Measurements from ENCODE around the gene THRB. TPM values are rescaled to one million over a fixed set of nuclear protein-coding genes. Genes with fewer than 3 reads are reported as not detected.

THRB gene
- total and polyA plus RNA-seq, 2 experiments from 2014 or later: 3.3 to 5.1 TPM

- H3K27me3 ChIP-seq (replicated peaks; ENCODE audit: insufficient read depth): 0 out of 2 replicates have a peak, but pooled peaks cover 5% of the 10 kb centered on the region
- no peak overlapping the region for H3K4me2 ChIP-seq (ENCODE audit: unreplicated experiment)
- no peak overlapping the region for H3K9ac ChIP-seq
- no peaks in the 10 kb centered on the region for H3K9me2 ChIP-seq (ENCODE audit: insufficient read depth)
- no peaks in the 10 kb centered on the region for H3K36me3 ChIP-seq (ENCODE audit: low read depth)
- 97 to 98% methylated on average over 2 of the region's 2 CpGs for WGBS, 2 experiments (ENCODE audit: low coverage in 1 of 2, low lambda C conversion rate in 2 of 2, missing lambda C conversion rate in 2 of 2)
- no peaks in the 10 kb centered on the region for H3K79me2 ChIP-seq (ENCODE audit: insufficient read depth)
- DNase-seq: no peak
- H3K4me3 ChIP-seq: no peak overlapping the region
- H3K4me1 ChIP-seq (ENCODE audit: insufficient read depth): no peaks in the 10 kb centered on the region
- H2AFZ ChIP-seq: no peak overlapping the region
- no peaks in the 10 kb centered on the region for H4K20me1 ChIP-seq (ENCODE audit: insufficient read depth)
- no peaks in the 10 kb centered on the region for H3F3A ChIP-seq (ENCODE audit: insufficient read depth)
- in situ Hi-C loops (cut with MboI): no loop called here
- TF ChIP-seq EZH2phosphoT487 (IDR thresholded peaks at IDR 0.05; ENCODE audit: insufficient read depth, low read depth) (no peak), EZH2 (IDR thresholded peaks at IDR 0.05; ENCODE audit: insufficient read depth, poor library complexity, severe bottlenecking) (no peak)
- H3K27ac ChIP-seq: no peak overlapping the region
- no peaks in the 10 kb centered on the region for H3K9me3 ChIP-seq (ENCODE audit: low read depth)
Observed at GRCh38 chr3:24523215-24523614, 28.6 kb upstream of the THRB start.

- no peak overlapping the region for H3K27ac ChIP-seq
- H3K9ac ChIP-seq: peak overlapping the region; percentile 85
- no peak for DNase-seq
- in situ Hi-C loops (cut with MboI): no loop called here
- H3K9me2 ChIP-seq (ENCODE audit: insufficient read depth): no peaks in the 10 kb centered on the region
- peak overlapping the region; percentile 88 for H3K4me3 ChIP-seq
- no peaks in the 10 kb centered on the region for H3K9me3 ChIP-seq (ENCODE audit: low read depth)
- 0 out of 2 replicates have a peak, but pooled peaks cover 5% of the 10 kb centered on the region for H3K27me3 ChIP-seq (replicated peaks; ENCODE audit: insufficient read depth)
- no peaks in the 10 kb centered on the region for H3K4me1 ChIP-seq (ENCODE audit: insufficient read depth)
- no peaks in the 10 kb centered on the region for H4K20me1 ChIP-seq (ENCODE audit: insufficient read depth)
- TF ChIP-seq EZH2 (IDR thresholded peaks at IDR 0.05; ENCODE audit: insufficient read depth, poor library complexity, severe bottlenecking) (no peak), EZH2phosphoT487 (IDR thresholded peaks at IDR 0.05; ENCODE audit: insufficient read depth, low read depth) (no peak)
- no peaks in the 10 kb centered on the region for H3K79me2 ChIP-seq (ENCODE audit: insufficient read depth)
- 62 to 68% methylated on average over 16 of the region's 16 CpGs for WGBS, 2 experiments (ENCODE audit: low coverage in 1 of 2, low lambda C conversion rate in 2 of 2, missing lambda C conversion rate in 2 of 2)
- H3K4me2 ChIP-seq (ENCODE audit: unreplicated experiment): peak overlapping the region; percentile 79
- peak overlapping the region; percentile 99 for H2AFZ ChIP-seq
- no peaks in the 10 kb centered on the region for H3K36me3 ChIP-seq (ENCODE audit: low read depth)
- no peaks in the 10 kb centered on the region for H3F3A ChIP-seq (ENCODE audit: insufficient read depth)
Observed at GRCh38 chr3:24522146-24522579, 27.5 kb upstream of the THRB start.

GRCh38 chr3:24521420-24522145, 26.9 kb upstream of the THRB start:
- Histone ChIP-seq H4K20me1 (ENCODE audit: insufficient read depth) (no peaks in the 10 kb centered on the region), H3K36me3 (ENCODE audit: low read depth) (no peaks in the 10 kb centered on the region), H3K9ac (peak overlapping the region; percentile 85), H3F3A (ENCODE audit: insufficient read depth) (no peaks in the 10 kb centered on the region), H3K9me2 (ENCODE audit: insufficient read depth) (no peaks in the 10 kb centered on the region), H2AFZ (peak overlapping the region; percentile 99), H3K79me2 (ENCODE audit: insufficient read depth) (no peaks in the 10 kb centered on the region), H3K4me2 (ENCODE audit: unreplicated experiment) (peak overlapping the region; percentile 79), H3K4me3 (peak overlapping the region; percentile 88), H3K9me3 (ENCODE audit: low read depth) (no peaks in the 10 kb centered on the region), H3K4me1 (ENCODE audit: insufficient read depth) (no peaks in the 10 kb centered on the region), H3K27ac (no peak overlapping the region), H3K27me3 (replicated peaks; ENCODE audit: insufficient read depth) (0 out of 2 replicates have a peak, but pooled peaks cover 5% of the 10 kb centered on the region)
- DNase-seq: peak; percentile 80
- in situ Hi-C loops (cut with MboI): no loop called here
- WGBS, 2 experiments (ENCODE audit: low coverage in 1 of 2, low lambda C conversion rate in 2 of 2, missing lambda C conversion rate in 2 of 2): 2 to 3% methylated on average over 25 to 45 of the region's 79 CpGs
- TF ChIP-seq EZH2phosphoT487 (IDR thresholded peaks at IDR 0.05; ENCODE audit: insufficient read depth, low read depth): no peak
- no peak for TF ChIP-seq EZH2 (IDR thresholded peaks at IDR 0.05; ENCODE audit: insufficient read depth, poor library complexity, severe bottlenecking)

- 10 to 16% methylated on average over 7 to 8 of the region's 8 CpGs for WGBS, 2 experiments (ENCODE audit: low coverage in 1 of 2, low lambda C conversion rate in 2 of 2, missing lambda C conversion rate in 2 of 2)
- peak overlapping the region; percentile 79 for H3K4me2 ChIP-seq (ENCODE audit: unreplicated experiment)
Observed at GRCh38 chr3:24520976-24521419, 26.3 kb upstream of the THRB start.

More at GRCh38 chr3:24520976-24521419, 26.3 kb upstream of the THRB start:
- H3K9ac ChIP-seq: peak overlapping the region; percentile 85
- H3K9me2 ChIP-seq (ENCODE audit: insufficient read depth): no peaks in the 10 kb centered on the region
- peak overlapping the region; percentile 88 for H3K4me3 ChIP-seq
- H3K27ac ChIP-seq: no peak overlapping the region
- H3F3A ChIP-seq (ENCODE audit: insufficient read depth): no peaks in the 10 kb centered on the region
- H3K36me3 ChIP-seq (ENCODE audit: low read depth): no peaks in the 10 kb centered on the region
- TF ChIP-seq EZH2phosphoT487 (IDR thresholded peaks at IDR 0.05; ENCODE audit: insufficient read depth, low read depth) (no peak), EZH2 (IDR thresholded peaks at IDR 0.05; ENCODE audit: insufficient read depth, poor library complexity, severe bottlenecking) (no peak)
- 0 out of 2 replicates have a peak, but pooled peaks cover 5% of the 10 kb centered on the region for H3K27me3 ChIP-seq (replicated peaks; ENCODE audit: insufficient read depth)
- no peaks in the 10 kb centered on the region for H3K4me1 ChIP-seq (ENCODE audit: insufficient read depth)
- no peaks in the 10 kb centered on the region for H4K20me1 ChIP-seq (ENCODE audit: insufficient read depth)
- H2AFZ ChIP-seq: peak overlapping the region; percentile 99
- in situ Hi-C loops (cut with MboI): no loop called here
- H3K79me2 ChIP-seq (ENCODE audit: insufficient read depth): no peaks in the 10 kb centered on the region
- no peaks in the 10 kb centered on the region for H3K9me3 ChIP-seq (ENCODE audit: low read depth)
- no peak for DNase-seq

Data from GM23248 (cell line).